ENCODE data around the gene HADHA. TPM values are rescaled to one million over a fixed set of nuclear protein-coding genes. Genes with fewer than 3 reads are reported as not detected.
A peak's percentile ranks its signal among the peaks of the same experiment; 100 is the strongest.

The HADHA gene
- total and polyA plus RNA-seq, 11 donors: 202 to 786 (median 360) TPM

GRCh38 chr2:26196683-26197418 is 47.6 kb downstream of the HADHA start:
- TF ChIP-seq CTCF (IDR thresholded peaks at IDR 0.05) (no peak), POLR2A (IDR thresholded peaks at IDR 0.05) (no peak)
- 66 to 77% (median 75%) methylated on average over 9 of the region's 9 CpGs for WGBS, 4 donors
- H3K36me3 ChIP-seq: peaks cover 0 to 100% (median 99%) of the 10 kb centered on the region in 9 donors
- H3K4me1 ChIP-seq: peaks cover 0 to 9% (median 0%) of the 10 kb centered on the region in 12 donors
- H3K27me3 ChIP-seq: no peaks in the 10 kb centered on the region
- ATAC-seq (peak in 3 of 4 donors; percentile 10 to 38 (median 26)), DNase-seq (no peak)
- no peak overlapping the region for H3K4me3 ChIP-seq
- intact Hi-C loops (cut with DNase I): loop anchor here in 1 of 10 donors (5.0 kb wide), 1 partner anchor 35 kb away; no protein-coding TSS in a partner anchor
- H3K9me3 ChIP-seq: no peaks in the 10 kb centered on the region
- no peak overlapping the region for H3K27ac ChIP-seq

- intact Hi-C loops (cut with DNase I): loop anchor here in 1 of 10 donors (5.0 kb wide), 1 partner anchor 37 kb away; no protein-coding TSS in a partner anchor
- Histone ChIP-seq H3K36me3 (peaks cover 0 to 100% (median 100%) of the 10 kb centered on the region in 9 donors), H3K9me3 (no peaks in the 10 kb centered on the region), H3K4me3 (no peak overlapping the region), H3K27me3 (no peaks in the 10 kb centered on the region), H3K27ac (no peak overlapping the region), H3K4me1 (peaks cover 0 to 9% (median 0%) of the 10 kb centered on the region in 12 donors)
- DNase-seq (no peak), ATAC-seq (no peak)
- 62 to 67% (median 65%) methylated on average over 12 of the region's 12 CpGs for WGBS, 4 donors
- no peak for TF ChIP-seq POLR2A (IDR thresholded peaks at IDR 0.05)
- no peak for TF ChIP-seq CTCF (IDR thresholded peaks at IDR 0.05)
These were observed 49.1 kb downstream of the HADHA start for GRCh38 chr2:26195040-26195984.

- Histone ChIP-seq H3K4me1 (peaks cover 0 to 9% (median 0%) of the 10 kb centered on the region in 12 donors), H3K27me3 (no peaks in the 10 kb centered on the region), H3K9me3 (no peaks in the 10 kb centered on the region), H3K4me3 (no peak overlapping the region), H3K36me3 (peaks cover 0 to 95% (median 88%) of the 10 kb centered on the region in 9 donors), H3K27ac (no peak overlapping the region)
- 88 to 94% (median 93%) methylated on average over 10 of the region's 10 CpGs for WGBS, 4 donors
- intact Hi-C loops (cut with DNase I): no loop called here
- TF ChIP-seq POLR2A (IDR thresholded peaks at IDR 0.05): no peak
- no peak for TF ChIP-seq CTCF (IDR thresholded peaks at IDR 0.05)
- DNase-seq (no peak), ATAC-seq (no peak)
These were observed 50.7 kb downstream of the HADHA start for GRCh38 chr2:26193578-26194231.

Data from heart left ventricle (tissue), 16 donors.